ENCODE measurements around the gene UGT2A3. TPM values are rescaled to one million over a fixed set of nuclear protein-coding genes. Genes with fewer than 3 reads are reported as not detected.
"Not testable (repeated sequence)": the region's sequence is repeated elsewhere in the genome, so short reads cannot be mapped to it uniquely, and the experiment has no call there.

UGT2A3 gene
- total and polyA plus RNA-seq, 4 donors, result 16.3 to 41.4 (median 28.2) TPM

DNA sequence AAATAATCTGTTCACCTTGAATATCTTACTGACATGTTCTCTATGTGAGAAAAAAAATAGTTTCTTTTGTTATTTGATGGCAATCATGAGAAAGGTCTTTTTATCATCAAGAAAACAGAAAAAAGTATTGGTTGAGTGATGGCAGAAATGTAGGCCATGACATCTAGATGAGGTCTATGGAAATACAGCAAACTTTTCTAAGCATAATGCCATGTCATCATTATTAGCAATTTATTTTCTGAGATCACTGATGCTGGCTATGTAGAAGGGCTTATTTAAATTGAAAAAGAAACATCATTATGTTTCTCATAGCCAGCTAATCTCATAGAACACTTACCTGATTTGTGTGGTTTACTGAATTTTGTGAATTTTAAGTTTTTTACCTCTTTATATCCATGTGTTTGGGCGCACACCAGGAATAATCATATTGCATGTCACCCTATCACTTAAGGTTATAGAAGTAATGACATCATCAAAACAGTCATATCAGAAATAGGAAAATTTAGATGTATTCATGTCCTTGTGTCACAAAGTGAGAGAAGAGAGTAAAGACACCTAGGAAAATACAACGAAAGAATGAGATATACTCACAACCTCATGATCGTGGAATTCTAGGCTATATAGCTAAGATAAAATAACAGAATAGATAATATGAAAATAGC lies 22.4 kb downstream of the UGT2A3 start:
- peaks cover 0 to 7% (median 3%) of the 10 kb centered on the region in 4 donors for H3K36me3 ChIP-seq (ENCODE audit: control insufficient read depth in 4 of 4, insufficient read depth in 3 of 4, low read depth in 1 of 4, low read length in 3 of 4)
- no peaks in the 10 kb centered on the region for H3K9me3 ChIP-seq (ENCODE audit: control insufficient read depth in 4 of 4, low read length in 3 of 4)
- no peak overlapping the region for H3K9ac ChIP-seq (ENCODE audit: low read depth in 1 of 2, low read length in 2 of 2)
- peaks cover 0 to 3% (median under 1%) of the 10 kb centered on the region in 4 donors for H3K4me1 ChIP-seq (ENCODE audit: control insufficient read depth in 4 of 4, insufficient read depth in 4 of 4, low read length in 3 of 4)
- no peak overlapping the region for H3K4me3 ChIP-seq (ENCODE audit: low read depth in 1 of 3, low read length in 3 of 3)
- 92% methylated on average over 3 of the region's 3 CpGs for WGBS
- TF ChIP-seq HNF4A (conservative IDR thresholded peaks at IDR 0.05), result no peak
- no peak for TF ChIP-seq TAF1 (conservative IDR thresholded peaks at IDR 0.05)
- no peak for TF ChIP-seq EGR1 (IDR thresholded peaks at IDR 0.05; ENCODE audit: low read depth in 2 of 2)
- no peak overlapping the region for H3K27ac ChIP-seq (ENCODE audit: low read depth in 1 of 2, low read length in 2 of 2)
- no peak for DNase-seq (ENCODE audit: low spot score)
- H3K27me3 ChIP-seq (ENCODE audit: control insufficient read depth in 4 of 4, insufficient read depth in 4 of 4, low read length in 3 of 4), result no peaks in the 10 kb centered on the region

DNA sequence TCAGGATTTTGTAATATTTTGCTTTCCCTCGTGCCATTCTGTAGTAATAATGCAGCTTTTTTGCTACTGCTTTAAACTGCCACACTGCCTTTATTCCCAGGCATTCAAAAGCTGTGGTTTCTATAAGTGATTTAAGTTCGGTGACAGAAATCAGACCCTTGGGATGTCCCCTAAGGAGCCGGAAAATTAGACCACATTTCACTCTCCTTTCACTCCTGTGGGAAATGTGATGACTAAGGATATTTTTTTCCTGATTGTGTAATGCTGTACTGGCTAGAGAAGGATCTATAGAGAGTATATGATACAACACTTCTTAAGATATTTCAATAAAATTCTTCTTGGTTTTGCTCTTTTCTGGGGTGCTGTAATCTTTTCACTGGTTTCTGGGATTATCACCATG lies 24.4 kb downstream of the UGT2A3 start:
- Histone ChIP-seq H3K9me3 (ENCODE audit: control insufficient read depth in 4 of 4, low read length in 3 of 4) (no peaks in the 10 kb centered on the region), H3K27ac (ENCODE audit: low read depth in 1 of 2, low read length in 2 of 2) (no peak overlapping the region), H3K4me3 (ENCODE audit: low read depth in 1 of 3, low read length in 3 of 3) (no peak overlapping the region), H3K27me3 (ENCODE audit: control insufficient read depth in 4 of 4, insufficient read depth in 4 of 4, low read length in 3 of 4) (no peaks in the 10 kb centered on the region), H3K9ac (ENCODE audit: low read depth in 1 of 2, low read length in 2 of 2) (no peak overlapping the region), H3K36me3 (ENCODE audit: control insufficient read depth in 4 of 4, insufficient read depth in 3 of 4, low read depth in 1 of 4, low read length in 3 of 4) (peaks cover 0 to 7% (median 3%) of the 10 kb centered on the region in 4 donors), H3K4me1 (ENCODE audit: control insufficient read depth in 4 of 4, insufficient read depth in 4 of 4, low read length in 3 of 4) (peaks cover 0 to 3% (median under 1%) of the 10 kb centered on the region in 4 donors)
- DNase-seq (ENCODE audit: low spot score), result no peak
- 57% methylated on average over 3 of the region's 3 CpGs for WGBS
- TF ChIP-seq NR2F2 (IDR thresholded peaks at IDR 0.05), result no peak
- no peak for TF ChIP-seq RAD21 (IDR thresholded peaks at IDR 0.05)
- no peak for TF ChIP-seq SP1 (IDR thresholded peaks at IDR 0.05)

DNA sequence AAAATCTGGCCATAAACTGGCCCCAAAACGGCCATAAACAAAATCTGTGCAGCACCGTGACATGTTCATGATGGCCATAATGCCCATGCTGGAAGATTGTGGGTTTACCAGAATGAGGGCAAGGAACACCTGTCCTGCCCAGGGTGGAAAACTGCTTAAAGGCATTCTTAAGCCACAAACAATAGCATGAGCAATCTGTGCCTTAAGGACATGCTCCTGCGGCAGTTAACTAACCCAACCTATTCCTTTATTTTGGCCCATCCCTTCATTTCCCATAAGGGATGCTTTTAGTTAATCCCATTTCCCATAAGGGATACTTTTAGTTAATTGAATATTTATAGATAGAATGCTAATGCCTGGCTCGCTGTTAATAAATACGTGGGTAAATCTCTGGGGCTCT lies 29.4 kb downstream of the UGT2A3 start:
- whole genome bisulfite sequencing, result 75% methylated on average over 5 of the region's 5 CpGs
- DNase-seq (ENCODE audit: low spot score), result not testable (repeated sequence)

DNA sequence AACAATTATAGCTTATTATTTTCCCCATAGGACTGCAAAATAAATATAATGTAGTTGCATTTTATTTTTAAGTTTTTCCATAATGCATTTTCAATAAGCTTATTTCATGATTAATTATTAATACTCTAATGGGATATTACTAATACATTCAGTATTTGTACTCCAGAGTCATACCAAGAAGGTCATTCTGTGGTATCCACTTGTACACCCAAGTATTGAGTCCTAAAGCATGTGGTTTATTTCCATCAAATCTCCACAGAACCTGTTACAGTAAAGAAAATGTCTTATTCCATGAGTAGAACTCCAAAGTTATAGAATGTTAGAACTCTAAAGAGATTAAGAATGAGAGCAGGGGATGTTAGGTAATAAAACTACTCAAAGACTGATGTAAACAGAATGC lies 30.6 kb downstream of the UGT2A3 start:
- Histone ChIP-seq H3K9me3 (ENCODE audit: control insufficient read depth in 4 of 4, low read length in 3 of 4) (no peaks in the 10 kb centered on the region), H3K27me3 (ENCODE audit: control insufficient read depth in 4 of 4, insufficient read depth in 4 of 4, low read length in 3 of 4) (no peaks in the 10 kb centered on the region), H3K9ac (ENCODE audit: low read depth in 1 of 2, low read length in 2 of 2) (no peak overlapping the region), H3K4me1 (ENCODE audit: control insufficient read depth in 4 of 4, insufficient read depth in 4 of 4, low read length in 3 of 4) (no peaks in the 10 kb centered on the region), H3K27ac (ENCODE audit: low read depth in 1 of 2, low read length in 2 of 2) (no peak overlapping the region), H3K36me3 (ENCODE audit: control insufficient read depth in 4 of 4, insufficient read depth in 3 of 4, low read depth in 1 of 4, low read length in 3 of 4) (no peaks in the 10 kb centered on the region), H3K4me3 (ENCODE audit: low read depth in 1 of 3, low read length in 3 of 3) (no peak overlapping the region)
- no peak for TF ChIP-seq JUND (IDR thresholded peaks at IDR 0.05)
- no peak for TF ChIP-seq REST (IDR thresholded peaks at IDR 0.05)
- no peak for TF ChIP-seq CTCF (IDR thresholded peaks at IDR 0.05; ENCODE audit: low read depth, low read length, missing input control)
- TF ChIP-seq RAD21 (IDR thresholded peaks at IDR 0.05), result no peak
- DNase-seq (ENCODE audit: low spot score), result no peak

More for the DNA sequence above, 29.4 kb downstream of the UGT2A3 start:
- H3K27ac ChIP-seq (ENCODE audit: low read depth in 1 of 2, low read length in 2 of 2); H3K4me3 ChIP-seq (ENCODE audit: low read depth in 1 of 3, low read length in 3 of 3); H3K4me1 ChIP-seq (ENCODE audit: control insufficient read depth in 4 of 4, insufficient read depth in 4 of 4, low read length in 3 of 4); H3K27me3 ChIP-seq (ENCODE audit: control insufficient read depth in 4 of 4, insufficient read depth in 4 of 4, low read length in 3 of 4); H3K36me3 ChIP-seq (ENCODE audit: control insufficient read depth in 4 of 4, insufficient read depth in 3 of 4, low read depth in 1 of 4, low read length in 3 of 4); H3K9ac ChIP-seq (ENCODE audit: low read depth in 1 of 2, low read length in 2 of 2); H3K9me3 ChIP-seq (ENCODE audit: control insufficient read depth in 4 of 4, low read length in 3 of 4): not testable (repeated sequence)
